ENCODE results near the gene ITGB6.

- TF ChIP-seq MXI1 (IDR thresholded peaks at IDR 0.05; ENCODE audit: borderline replicate concordance, low read depth, low read length), result no peak
- TF ChIP-seq, protein P1, sequence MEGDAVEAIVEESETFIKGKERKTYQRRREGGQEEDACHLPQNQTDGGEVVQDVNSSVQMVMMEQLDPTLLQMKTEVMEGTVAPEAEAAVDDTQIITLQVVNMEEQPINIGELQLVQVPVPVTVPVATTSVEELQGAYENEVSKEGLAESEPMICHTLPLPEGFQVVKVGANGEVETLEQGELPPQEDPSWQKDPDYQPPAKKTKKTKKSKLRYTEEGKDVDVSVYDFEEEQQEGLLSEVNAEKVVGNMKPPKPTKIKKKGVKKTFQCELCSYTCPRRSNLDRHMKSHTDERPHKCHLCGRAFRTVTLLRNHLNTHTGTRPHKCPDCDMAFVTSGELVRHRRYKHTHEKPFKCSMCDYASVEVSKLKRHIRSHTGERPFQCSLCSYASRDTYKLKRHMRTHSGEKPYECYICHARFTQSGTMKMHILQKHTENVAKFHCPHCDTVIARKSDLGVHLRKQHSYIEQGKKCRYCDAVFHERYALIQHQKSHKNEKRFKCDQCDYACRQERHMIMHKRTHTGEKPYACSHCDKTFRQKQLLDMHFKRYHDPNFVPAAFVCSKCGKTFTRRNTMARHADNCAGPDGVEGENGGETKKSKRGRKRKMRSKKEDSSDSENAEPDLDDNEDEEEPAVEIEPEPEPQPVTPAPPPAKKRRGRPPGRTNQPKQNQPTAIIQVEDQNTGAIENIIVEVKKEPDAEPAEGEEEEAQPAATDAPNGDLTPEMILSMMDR (conservative IDR thresholded peaks at IDR 0.05; ENCODE audit: low read depth, low read length), result no peak
- TF ChIP-seq SMC3 (IDR thresholded peaks at IDR 0.05; ENCODE audit: low read depth, low read length), result no peak
- TF ChIP-seq MAZ (IDR thresholded peaks at IDR 0.05; ENCODE audit: borderline replicate concordance, low read depth, low read length), result no peak
- no peak for TF ChIP-seq POLR2A (IDR thresholded peaks at IDR 0.05; ENCODE audit: low read depth, low read length)
- no peak for TF ChIP-seq RFX5 (IDR thresholded peaks at IDR 0.05; ENCODE audit: low read depth, low read length)
- TF ChIP-seq FOS (IDR thresholded peaks at IDR 0.05; ENCODE audit: low read depth, low read length), result no peak
- no peak for TF ChIP-seq CEBPB (IDR thresholded peaks at IDR 0.05; ENCODE audit: low read depth, low read length)
- no peak for TF ChIP-seq RAD21 (IDR thresholded peaks at IDR 0.05; ENCODE audit: low read length)
- TF ChIP-seq, protein P2, sequence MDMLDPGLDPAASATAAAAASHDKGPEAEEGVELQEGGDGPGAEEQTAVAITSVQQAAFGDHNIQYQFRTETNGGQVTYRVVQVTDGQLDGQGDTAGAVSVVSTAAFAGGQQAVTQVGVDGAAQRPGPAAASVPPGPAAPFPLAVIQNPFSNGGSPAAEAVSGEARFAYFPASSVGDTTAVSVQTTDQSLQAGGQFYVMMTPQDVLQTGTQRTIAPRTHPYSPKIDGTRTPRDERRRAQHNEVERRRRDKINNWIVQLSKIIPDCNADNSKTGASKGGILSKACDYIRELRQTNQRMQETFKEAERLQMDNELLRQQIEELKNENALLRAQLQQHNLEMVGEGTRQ (IDR thresholded peaks at IDR 0.05; ENCODE audit: low read depth, low read length), result no peak
- TF ChIP-seq MAFK (IDR thresholded peaks at IDR 0.05; ENCODE audit: low read depth, low read length), result no peak
- no peak for TF ChIP-seq CHD1 (IDR thresholded peaks at IDR 0.05; ENCODE audit: low read depth, low read length)
- TF ChIP-seq NFE2L2 (IDR thresholded peaks at IDR 0.05; ENCODE audit: low read depth, low read length), result no peak
- TF ChIP-seq, protein P3, sequence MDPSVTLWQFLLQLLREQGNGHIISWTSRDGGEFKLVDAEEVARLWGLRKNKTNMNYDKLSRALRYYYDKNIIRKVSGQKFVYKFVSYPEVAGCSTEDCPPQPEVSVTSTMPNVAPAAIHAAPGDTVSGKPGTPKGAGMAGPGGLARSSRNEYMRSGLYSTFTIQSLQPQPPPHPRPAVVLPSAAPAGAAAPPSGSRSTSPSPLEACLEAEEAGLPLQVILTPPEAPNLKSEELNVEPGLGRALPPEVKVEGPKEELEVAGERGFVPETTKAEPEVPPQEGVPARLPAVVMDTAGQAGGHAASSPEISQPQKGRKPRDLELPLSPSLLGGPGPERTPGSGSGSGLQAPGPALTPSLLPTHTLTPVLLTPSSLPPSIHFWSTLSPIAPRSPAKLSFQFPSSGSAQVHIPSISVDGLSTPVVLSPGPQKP (IDR thresholded peaks at IDR 0.05; ENCODE audit: borderline replicate concordance, low read depth, low read length), result no peak
Observed at GRCh38 chr2:160054984-160055725, 144.9 kb downstream of the ITGB6 start.
